Stimulated activated CD4-positive, alpha-beta T cell treated with anti-CD3 and anti-CD28 coated beads, Interleukin-12 subunit alpha, Interleukin-12 subunit beta, amount 100 ng/mL, for 48 hours (primary cell): ENCODE results near the gene PTH1R.
"Not testable (repeated sequence)": the region's sequence is repeated elsewhere in the genome, so short reads cannot be mapped to it uniquely, and the experiment has no call there.

Source experiments
- DNase-seq, 3 donors: peaks; one replicate each; pipeline ENCODE4 v3.0.0-alpha.2; 2020; ENCODE audit warnings: low read depth in 2 of 3, low spot score in 1 of 3

The PTH1R gene

DNA sequence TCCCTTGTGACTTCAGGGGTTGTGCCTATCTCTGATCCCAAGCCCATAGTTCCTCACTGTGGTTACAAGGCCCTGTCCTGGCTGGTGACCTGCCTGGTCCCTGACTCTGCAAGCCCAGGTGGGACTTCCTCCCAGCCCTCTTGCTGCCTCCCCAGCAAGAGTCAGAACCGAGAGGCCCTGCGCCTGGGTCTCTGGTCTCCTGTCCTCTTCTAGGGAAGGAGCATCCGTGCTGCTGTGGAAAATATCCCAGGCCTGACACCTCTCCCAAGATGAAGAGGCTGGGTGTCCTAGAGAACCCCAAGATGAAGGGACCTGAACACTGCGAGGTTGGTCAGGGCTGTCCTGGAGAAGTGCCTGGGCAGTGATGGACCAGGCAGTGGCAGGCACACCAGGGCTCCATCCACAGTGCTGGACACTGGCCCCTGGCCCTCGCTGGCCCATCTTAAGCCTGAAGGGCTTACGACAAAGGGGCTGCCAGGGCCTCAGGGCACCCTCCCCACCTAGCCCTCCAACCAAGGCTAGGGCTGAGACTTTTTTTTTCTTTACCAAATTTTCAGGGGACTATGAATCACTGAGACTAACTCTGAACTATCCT is 32.7 kb downstream of the PTH1R start:
- DNase-seq, result no peak

DNA sequence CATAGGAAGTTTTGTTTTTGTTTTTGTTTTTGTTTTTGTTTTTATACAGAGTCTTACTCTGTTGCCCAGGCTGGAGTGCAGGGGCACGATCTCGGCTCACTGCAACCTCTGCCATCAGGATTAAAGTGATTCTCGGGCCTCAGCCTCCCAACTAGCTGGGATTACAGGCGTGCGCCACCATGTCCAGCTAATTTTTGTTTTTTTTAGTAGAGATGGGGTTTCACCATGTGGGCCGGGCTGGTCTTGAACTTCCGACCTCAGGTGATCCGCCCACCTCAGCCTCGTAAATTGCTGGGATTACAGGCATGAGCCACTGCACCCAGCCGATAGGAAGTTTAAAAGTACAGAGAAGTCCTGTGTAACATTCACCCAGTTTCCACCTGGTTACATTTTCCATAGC is 33.4 kb downstream of the PTH1R start:
- DNase-seq, result not testable (repeated sequence)

DNA sequence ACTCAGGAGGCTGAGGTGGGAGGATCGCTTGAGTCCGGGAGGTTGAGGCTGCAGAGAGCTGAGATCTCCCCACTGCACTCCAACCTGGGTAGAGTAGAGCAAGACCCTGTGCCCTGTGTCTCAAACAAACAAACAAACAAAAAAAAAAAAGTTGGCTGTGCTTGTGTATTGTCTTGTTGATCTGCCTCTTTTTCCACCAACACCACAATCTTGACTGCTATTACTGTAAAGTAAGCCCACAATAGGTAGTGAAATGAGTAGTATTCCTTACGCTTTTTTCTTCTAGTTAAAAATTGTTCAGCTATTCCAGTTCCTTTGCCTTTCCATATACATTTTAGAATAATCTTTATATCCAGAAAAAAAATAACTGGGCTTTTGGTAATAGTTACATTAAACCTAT is 35.5 kb downstream of the PTH1R start:
- DNase-seq, result no peak

DNA sequence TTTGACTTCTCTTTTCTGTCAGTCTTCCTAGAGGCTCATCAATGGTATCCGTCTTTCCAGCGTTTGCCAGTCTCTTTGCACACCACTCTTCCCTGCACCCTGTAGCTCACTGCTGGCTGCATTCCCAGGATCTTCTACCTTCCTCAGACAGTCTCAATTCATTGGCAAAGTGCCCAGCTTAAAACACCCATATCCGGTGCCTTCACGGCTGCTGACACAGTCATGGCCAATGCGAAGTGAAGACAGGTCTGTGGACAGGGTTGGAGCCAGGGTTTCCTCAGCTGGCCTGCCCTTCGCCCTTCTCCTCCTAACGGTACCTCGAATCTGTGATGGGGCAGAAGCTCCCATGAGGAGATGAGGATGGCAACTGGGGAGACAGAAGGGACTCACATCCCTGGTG is 36.1 kb downstream of the PTH1R start:
- no peak for DNase-seq

DNA sequence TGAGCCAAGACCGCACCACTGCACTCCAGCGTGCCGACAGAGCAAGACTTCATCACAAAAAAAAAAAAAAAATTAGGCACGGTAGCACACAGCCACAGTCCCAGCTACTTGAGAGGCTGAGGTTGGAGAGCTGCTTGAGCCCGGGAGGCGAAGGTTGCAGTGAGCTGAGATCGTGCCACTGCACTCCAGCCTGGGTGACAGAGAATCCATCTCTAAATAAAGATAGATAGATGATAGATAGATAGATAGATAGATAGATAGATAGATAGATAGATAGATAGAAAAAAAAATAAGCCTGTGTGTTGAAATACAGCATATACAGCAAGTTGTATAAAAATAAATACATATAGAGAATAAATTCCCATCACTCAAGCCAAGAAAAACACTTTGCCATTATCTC is 37.3 kb downstream of the PTH1R start:
- no peak for DNase-seq

DNA sequence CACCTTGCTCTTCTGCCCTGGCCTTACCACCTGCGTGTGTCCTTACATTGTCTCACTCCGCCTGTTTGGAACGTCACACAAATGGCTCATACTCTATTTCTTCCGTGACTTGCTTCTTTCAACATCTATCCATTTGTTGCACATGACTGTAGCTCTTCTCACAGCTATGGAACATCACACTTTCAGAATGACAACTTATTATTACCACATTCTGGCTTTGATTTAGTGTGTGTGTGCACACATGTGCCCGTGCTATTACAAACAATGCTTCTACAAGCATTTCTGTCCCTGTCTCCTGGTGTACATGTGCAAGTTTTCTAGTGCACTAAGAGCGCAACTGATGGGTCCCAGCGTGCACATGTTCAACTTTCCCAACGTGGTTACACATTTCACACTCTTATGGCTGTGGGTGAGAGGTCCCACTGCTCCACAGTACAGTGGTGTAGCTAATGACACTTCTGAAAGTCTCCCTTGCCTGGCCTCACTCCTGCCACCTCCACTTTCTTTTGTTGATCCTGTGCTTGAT is 37.8 kb downstream of the PTH1R start:
- DNase-seq, result no peak

DNA sequence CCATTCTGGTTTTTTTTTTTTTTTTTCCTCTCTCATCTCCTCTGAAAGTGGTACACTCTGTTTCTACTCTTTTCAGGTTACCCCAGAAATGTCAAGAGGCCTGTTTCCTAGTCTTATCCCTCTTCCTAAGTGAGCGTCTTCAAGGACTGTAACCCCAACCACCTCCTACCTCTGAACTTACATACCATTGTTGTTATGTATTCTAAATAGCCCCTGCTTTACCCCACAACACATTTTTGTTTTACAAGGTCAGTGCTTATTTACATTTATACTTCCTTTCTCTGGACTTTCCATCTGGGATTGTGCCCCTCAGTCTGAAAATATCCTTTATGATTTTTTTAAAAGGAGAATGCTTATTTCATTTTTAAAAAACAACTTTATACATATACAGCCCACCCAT is 38.8 kb downstream of the PTH1R start:
- no peak for DNase-seq

DNA sequence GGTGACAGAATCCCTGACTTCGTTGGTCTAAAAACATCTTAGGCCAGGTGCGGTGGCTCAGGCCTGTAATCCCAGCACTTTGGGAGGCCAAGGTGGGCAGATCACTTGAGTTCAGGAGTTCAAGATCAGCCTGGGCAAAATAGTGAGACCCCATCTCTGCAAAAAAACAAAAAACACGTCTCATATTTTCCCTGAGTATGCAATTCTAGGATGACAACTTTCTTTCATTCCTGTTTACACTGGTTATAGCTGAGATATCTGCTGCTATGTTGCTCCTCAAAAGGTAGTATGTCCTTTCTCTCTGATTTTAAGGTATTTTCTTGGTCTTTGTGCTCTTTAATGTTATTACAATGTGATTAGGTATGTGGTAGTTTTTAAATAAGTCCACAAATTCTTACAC is 39.3 kb downstream of the PTH1R start:
- DNase-seq, result no peak

DNA sequence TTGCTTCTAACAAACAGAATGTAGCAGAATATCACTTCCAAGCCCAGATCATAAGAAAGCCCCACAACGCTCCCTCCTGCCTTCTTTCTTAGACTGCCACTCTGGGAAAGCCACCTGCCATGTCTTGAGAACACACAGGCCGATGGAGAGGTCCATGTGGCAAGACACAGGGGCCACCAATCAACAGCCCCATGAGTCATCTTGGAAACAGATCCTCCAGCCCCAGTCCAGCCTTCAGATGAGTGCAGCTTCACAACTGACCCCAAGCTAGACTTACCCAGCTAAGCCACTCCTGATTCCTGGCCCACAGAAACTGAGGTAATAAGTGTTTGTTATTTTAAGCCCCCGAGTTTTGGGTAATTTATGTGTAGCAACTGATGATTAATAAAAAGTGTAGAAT is 39.7 kb downstream of the PTH1R start:
- no peak for DNase-seq

DNA sequence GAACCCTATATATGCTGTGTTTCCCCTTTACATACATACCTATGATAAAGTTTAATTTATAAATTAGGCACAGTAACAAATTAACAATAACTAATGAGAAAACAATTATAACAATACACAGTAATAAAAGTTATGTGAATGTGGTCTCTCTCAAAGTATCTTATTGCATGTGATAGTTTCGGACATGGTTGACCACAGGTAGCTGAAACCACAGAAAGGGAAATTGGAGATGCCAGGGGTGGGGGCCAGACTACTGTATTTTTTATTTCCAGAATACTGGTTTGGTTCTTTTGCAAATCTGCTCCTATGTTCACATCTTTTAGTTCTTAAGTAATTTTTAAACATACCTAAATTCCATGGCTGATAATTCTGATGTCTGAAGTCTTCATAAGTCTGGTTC is 40.7 kb downstream of the PTH1R start:
- DNase-seq, result no peak

DNA sequence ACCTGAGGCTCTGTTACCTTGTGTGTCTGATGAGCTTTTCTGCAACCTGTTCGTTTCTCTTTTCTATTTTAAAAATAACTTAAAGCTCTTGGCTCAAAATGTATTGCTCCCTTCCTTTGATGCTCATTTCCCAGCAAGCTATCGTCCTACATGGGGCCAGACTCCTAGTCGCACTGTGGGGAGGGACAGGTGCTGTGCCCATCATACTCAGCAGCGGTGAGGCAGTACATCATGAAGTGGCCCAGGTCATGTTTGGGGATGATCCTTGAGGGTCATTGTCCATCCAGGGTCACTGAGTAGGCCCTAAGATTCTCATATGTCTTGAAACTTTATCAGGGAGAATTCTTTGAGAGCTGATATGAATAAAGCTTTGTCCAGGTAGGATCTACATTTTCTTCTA is 41.1 kb downstream of the PTH1R start:
- DNase-seq, result no peak

DNA sequence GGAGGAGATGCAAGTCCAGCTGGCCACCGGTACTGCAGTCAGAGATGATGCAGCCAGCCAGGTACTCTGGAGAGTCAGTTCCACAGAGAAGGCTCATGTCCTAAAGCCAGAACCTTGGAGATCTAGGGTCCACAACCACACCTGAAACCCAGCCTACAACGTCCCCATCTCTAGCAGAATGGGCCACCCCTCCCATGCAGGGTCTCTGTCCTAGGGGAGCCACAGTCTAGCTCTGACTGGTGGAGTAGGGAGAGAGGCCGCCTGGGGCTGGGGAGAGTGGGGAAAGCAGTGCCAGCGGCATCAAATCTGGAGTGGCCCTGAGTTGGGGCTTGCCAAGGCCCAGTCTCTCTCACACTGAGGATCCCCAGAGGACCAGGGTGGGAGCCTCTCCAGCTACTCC is 43.5 kb downstream of the PTH1R start:
- DNase-seq, result no peak

DNA sequence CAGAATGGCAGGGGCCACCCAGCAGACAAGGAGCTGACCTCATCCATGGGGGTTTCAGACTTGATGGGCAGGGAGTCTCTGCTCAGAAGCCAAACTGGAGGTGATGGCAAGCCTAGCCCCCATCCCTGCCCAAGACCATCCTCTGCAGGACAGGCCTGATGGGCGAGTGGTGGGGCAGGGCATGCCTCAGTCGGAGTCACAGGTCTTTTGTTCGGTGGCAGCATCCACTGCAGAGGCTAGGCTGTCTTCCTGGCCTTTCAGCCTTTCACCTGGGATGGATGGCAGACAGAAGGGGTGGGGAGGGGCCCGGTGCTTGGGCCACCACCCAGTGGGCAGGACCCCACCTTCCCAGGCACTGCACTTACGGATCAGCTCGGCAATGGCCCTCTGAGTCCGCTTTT is 44.4 kb downstream of the PTH1R start:
- DNase-seq, result no peak

DNA sequence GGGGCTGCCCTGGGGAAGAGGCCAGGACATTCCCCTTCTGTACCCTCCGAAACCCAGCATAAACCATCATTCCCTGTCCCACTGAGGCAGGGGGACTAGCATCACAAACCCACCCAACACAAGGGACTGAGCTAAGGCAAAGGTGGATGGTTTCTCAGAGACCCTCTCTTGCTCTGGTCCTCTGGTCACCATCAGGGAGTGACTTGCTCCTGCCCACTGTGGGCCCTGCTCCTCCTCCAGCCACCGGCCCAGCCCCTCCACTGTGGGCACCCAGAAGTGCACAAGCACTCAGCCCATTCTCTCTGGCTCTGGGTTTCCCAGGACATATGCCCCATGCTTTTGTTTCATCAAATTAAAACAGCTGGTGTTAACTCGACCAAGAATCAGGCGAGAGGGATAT is 44.9 kb downstream of the PTH1R start:
- DNase-seq, result no peak

DNA sequence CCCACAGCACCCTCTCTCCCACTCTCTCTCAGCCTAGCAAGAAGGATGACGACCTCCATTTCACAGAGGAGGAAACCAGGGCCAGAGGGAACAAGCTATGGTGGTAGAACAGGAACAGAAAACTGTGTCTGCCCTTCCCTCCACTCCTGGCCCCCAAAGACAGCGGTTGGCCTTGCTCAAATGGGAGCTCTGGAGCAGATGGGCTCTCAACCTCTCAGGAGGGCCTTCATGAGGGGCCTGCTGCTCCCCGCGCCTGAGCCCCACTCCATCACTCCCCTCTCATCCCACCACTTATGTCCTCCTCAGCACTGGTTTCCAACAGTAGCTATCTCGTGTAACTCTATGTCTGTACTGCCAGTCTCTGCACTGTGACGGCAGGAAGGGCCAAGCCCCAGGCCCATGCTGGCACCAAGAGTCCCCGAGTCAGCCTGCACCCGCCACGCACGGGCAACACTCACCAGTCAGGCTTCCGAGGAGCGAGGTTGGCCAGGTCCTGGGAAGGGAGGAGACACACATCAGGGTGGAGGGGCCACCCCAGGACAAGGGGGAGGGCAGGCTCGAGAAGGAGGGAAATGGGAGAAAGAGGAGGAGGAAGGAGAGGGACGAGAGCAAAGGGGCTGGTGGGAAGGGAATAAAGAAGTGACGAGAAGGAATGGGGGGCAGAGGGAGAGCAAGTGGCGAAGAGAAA is 45.5 kb downstream of the PTH1R start:
- DNase-seq, result no peak

DNA sequence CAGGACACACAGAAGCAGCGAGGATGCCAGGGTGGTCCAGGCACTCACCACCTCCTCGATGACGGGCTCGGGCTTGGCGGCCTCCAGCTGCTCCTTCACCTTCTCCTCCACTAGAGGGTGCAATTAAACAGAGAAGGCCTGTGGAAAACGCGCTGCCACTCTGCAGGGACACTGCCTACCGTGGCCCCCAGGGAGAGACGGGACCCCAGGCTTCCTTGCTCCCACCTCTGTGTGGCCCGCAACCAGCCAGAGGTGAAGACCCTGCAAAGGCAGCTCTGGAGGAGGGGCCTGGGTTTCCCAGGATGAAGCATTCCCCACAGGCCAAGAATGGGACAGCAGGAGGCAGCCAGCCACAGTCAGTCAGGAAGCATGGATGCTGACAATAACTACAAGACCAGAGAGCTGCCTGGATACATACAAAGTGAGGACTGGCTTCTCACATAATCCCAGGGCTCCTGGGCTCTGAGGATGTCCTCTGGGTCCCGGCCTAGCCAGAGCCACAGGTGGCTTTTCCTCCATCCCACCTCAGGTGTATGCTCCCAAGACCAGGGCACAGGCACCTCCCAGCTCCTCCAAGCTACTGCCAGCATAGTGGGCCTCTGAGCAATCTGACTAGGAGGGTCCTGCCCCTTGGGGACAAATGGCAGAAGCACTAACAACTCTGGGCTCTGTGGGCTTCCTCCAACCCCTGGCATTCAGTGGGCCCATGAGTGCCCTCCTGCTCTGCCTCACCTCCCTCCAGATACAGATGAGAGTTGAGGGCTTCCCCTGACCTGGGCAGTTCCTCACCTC is 46.2 kb downstream of the PTH1R start:
- DNase-seq, result peak in 1 of 3 donors; percentile 34

DNA sequence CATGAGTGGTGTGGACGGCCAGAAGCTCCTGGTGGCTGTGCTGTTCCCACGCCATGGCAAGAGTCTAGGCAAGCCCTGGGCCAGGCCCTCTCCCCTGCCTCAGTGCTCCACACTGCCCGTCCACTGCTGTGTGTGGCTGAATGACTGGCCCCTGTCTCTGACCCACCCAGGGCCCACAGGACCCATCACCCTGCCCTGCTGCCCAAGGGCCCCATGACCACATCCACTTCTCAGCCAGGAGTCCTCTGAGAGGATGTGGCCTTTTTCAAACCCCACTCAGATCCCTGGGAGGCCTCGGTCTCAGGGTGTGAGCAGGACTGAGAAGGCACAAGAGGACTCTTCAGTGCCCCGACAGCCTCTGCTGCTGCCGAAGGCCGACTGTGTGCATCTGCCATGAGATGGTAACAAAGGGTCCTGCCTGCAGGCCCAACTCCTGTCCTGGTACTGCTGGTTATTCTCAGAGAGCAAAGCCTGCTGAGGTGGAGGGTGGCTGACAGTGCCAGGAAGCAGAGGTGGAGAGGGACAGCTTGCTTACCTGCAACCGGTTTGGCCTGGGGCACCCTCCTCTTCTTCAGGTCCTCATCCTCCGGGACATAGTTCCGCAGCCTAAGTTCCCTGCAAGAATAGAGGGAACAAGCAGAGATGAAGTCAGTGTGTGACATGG is 47.5 kb downstream of the PTH1R start:
- DNase-seq, result no peak

DNA sequence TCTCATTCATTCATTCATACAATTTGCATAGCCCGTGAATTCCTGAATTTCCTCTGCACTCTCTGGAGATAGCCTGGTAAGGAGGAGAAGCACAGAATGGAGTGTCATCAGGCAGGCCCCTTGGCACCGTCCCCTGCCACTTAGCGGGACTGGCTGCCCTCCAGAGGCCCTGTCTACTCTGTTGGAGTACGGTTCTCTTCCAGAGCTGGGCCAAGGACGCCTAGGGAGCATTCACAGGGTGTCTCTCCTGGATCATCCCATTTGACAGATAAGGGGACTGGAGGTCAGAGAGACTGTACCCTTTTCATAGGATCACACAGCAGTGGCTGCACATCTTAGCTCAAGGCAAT is 48.0 kb downstream of the PTH1R start:
- DNase-seq, result no peak

DNA sequence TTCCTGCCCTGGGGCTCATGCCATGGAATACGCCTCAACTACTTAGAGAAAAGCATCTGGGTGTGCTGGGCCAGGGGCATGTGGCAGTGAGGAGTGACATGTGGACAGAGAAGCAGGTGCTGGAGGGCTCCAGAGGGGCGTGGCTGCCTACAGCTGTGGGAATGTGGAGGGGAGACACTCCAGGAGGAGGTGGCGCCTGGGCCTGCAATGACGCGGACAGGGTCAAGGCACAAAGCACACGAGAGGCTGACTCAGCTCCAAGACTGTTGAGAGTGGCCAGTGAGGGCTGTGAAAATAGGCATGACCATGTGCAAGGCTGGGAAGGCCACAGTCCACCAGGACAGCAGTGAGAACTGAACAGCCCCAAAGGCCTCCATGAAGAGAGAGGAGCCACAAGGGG is 48.5 kb downstream of the PTH1R start:
- no peak for DNase-seq

DNA sequence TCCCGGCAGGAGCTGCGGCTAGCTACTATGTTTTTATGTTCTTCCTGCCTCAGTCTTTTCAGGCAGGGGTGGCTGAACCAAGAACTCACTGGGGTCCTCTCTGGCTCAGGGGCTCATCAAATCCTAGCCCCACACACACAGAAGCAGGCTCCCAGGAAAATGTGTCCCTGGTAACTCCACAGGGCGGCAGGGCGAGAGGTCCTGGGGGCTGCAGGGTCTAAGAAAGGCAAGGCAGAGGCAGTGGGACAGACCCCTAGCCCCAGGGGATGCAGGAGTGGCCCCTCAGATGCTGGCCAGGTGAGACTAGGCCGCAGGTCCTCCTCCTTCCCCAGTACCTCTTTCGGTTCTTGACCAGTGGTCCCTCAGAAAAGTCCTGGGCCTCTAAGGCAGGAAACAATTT is 48.9 kb downstream of the PTH1R start:
- no peak for DNase-seq

DNA sequence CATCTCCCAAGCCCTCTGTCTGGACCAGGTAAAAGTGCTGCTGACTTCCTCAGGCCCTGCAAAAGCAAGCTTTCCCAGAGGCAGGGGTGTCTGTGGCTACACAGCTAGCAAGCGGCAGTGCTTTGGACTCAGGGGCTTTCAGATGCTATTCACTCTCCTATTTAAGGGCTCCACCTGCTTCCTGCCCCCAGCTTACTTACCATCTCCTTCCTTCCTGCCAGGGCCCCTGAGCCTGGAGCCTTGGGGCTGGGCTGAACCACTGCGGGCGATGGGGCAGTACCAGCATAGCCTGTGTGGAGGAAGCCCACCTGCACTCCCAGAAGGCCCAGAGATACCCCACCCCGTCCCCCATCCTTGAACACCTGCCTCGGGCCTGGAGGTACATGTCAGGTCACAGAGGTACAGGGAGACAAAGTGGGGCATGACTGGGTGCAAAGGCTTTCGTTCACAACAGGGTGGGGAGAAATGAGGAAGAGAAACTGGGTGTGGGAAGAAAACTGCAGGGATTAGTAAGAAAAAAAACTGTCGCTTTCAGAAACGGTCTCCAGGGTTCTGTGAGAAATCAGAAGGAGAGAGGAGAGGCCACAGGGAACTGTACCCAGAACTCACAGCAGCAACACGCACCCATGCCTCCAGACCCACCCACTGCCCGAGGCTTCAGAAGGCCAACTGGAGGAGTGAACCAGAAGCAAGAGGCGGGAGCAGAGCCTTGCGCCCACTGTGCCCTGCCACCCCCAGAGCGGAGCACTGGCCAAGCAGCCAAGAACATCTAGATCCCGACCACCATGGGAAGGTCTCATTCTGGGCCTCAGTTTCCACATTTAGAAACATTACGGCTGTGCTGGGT is 49.6 kb downstream of the PTH1R start:
- no peak for DNase-seq
